ENCODE data around the gene P3H4. TPM values are rescaled to one million over a fixed set of nuclear protein-coding genes. Genes with fewer than 3 reads are reported as not detected.

P3H4 gene
- total RNA-seq, 2 donors from 2014 or later = 10.1 to 12.1 TPM

DNA sequence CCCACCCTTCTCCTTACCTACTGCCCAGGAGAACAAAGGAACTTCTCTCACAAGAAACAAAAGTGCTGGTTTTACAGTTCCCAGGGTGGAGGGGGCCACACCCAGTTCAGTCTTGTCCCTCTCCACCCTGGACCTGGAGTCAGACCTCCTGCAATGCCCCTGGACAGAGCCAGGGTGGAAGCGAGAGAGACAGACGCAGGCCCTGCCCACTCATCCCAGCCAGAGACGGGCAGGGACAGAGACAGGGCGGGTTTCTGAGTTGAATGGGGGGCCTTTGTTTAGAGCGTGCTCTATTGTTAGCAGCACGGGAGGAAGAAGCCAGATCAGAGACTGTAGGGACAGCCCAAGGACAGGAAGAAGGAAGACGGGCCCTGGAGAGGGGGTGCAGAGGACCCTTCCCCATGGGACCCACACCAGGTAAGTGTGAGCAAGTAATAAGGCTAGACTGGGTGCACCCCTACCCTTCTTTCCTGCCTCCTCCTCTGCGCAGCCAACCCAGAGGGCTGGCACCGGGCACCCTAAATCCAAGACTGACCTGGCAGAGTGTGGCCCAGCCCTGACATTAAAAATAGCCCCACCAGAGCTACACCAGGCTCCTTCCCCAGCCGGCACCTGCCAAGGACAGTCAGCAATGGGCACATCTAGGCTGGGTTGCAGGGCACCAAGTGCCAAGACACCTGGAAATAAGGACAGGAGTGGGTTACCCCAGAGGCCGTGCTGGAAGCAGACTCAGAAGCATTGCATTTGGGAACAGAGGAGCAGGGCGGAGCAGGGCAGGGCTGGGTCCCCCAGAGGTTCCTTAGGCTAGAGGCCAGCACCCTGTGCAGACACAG is 36.1 kb downstream of the P3H4 start:
- no peak for DNase-seq (ENCODE audit: low spot score)
- intact Hi-C loops (cut with DNase I) = no loop called here

DNA sequence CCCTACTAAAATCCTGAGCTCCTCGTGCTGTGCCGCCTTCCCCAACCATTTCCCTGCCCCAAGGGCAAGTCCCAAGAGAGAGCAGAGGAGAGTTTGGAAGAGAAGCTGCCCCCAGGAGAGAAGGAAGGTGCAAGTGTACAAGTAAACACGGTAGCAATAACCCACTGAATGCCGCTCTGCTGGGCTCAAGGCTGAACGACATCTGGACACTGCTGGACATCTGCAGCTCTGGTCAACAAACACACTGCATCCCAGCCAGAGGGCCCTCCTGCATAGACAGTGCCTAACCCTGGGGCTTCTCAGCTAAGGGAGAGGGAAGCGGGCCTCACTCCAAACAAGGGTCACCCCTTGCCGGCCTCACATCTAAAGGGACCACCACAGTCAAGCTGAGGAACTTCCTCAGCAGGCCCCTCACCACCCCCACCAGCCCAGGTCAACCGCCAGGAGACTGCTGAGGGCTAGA is 38.0 kb downstream of the P3H4 start:
- no peak for DNase-seq (ENCODE audit: low spot score)
- intact Hi-C loops (cut with DNase I) = no loop called here

DNA sequence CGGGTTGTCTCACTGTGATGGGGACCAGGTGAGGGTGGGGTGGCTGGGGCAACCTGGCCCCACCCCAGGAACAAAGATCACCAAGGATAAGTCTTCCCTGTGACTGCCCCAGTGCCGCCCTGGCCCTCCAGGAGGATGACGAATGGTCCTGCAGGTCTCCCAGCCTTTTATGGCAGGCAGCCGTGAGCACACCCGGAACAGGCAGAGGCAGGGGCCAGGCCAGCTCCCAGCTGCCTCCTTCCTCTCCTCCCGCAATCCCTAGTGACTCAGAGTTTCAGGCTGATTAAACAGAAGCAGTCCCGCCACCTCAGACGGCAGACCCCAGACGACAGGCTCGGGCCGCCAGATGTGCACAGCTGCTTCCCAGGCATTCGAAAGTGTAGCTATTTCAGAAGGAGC is 38.6 kb downstream of the P3H4 start:
- intact Hi-C loops (cut with DNase I) = no loop called here
- no peak for DNase-seq (ENCODE audit: low spot score)

DNA sequence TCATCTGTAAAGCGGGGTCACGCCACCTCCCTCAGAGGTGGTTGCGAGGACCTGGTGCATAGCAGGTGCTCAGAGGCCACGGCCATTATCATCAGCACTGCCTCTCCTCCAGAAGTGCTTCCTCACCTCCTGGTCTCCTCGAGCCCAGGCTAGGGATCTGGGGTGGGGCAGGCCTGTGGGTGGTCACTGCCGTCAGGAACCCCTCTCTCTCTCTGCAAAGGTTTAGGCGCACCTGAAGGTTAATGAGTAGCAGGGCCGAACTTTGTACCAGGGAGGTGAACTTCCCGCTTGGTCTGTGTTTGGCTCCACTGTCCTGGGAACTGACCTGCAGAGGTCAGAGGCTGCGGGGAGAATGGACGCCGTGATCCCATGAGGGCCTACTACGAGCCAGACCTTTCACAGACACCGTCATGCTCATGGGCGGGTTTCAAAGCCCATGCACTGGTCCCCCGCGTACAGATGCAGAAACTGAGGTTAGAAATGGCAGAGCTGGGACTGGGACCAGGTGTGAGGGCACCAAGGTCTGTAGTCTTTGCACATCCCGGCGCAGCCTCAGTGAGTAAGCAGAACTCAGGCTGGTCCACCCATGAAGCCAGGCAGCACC is 39.1 kb downstream of the P3H4 start:
- DNase-seq (ENCODE audit: low spot score) = no peak
- intact Hi-C loops (cut with DNase I) = no loop called here

DNA sequence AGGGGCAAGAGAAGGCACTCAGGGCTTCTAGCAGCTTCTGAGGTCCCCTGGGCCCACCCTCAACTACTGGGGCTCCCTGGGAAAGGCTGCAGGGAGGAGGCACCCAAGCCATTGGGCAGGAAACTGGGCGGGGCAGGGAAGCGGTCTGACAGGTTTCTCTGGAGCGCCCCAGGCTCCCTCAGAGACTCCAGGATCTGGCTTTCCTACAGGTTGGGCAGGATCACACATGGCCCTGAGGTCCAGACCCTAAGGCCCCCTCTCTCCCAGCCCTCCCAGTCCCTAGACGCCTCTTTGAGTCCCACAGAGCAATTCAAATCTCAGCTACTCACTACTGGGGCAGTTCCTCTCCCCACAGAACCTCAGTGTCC is 39.5 kb downstream of the P3H4 start:
- intact Hi-C loops (cut with DNase I) = no loop called here
- DNase-seq (ENCODE audit: low spot score) = no peak

DNA sequence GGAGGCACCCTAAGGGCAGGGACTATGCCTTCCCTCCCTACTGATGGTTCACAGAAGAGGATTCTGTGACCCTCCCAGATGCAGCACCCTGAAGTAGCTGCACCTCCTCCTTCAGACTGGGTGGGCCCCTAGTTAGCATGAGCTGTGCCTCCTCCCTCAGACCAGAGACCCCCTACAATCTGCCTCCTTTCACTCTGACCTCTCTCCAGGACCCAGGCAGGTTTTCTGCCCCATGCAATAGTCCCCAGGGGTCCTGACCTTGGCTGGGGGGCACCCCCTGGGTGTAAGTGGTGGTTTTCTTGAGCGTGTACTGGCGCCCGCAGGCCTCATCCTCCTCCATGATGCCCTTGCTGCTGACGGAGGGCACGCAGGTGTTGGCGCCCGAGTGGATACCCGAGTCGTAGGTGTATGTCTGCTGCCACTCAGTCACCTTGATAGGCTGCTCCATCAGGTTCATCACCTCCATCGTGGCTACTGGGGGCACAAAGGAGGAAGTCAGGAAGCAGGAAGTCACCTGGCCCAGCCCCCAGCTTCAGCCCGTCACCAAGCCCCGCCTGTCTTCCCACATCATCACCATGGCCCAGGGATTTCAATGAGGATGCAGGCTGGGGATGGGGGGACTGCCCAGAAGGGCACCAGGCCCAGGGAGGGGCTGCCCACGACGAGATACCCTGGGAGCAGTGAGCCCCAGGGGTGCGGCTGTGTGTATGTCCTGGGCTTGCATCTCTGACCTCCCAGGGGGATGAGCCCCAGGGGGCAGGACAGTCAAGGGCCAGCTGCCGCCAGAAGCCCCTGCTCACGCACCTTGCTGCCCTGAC is 40.2 kb downstream of the P3H4 start:
- intact Hi-C loops (cut with DNase I) = no loop called here
- DNase-seq (ENCODE audit: low spot score) = no peak

DNA sequence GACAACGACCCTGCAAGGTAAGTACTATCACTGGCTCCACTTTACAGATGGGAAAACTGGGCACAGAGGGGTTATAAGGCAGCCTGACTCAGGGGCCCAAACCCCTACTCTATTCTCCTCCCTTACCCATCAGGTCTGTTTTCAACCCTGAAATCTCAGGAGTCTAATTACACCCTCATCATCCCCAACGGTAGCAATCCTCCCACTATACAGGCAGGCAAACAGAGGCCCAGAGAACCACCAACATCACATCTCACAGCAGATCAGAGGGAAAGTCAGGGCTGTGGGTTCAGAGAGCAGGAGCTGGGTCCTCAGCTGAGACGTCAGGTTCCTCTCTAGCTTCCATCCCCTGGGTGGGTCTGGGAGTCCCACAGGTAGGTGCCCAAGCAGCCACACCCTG is 41.8 kb downstream of the P3H4 start:
- no peak for DNase-seq (ENCODE audit: low spot score)
- intact Hi-C loops (cut with DNase I) = no loop called here

DNA sequence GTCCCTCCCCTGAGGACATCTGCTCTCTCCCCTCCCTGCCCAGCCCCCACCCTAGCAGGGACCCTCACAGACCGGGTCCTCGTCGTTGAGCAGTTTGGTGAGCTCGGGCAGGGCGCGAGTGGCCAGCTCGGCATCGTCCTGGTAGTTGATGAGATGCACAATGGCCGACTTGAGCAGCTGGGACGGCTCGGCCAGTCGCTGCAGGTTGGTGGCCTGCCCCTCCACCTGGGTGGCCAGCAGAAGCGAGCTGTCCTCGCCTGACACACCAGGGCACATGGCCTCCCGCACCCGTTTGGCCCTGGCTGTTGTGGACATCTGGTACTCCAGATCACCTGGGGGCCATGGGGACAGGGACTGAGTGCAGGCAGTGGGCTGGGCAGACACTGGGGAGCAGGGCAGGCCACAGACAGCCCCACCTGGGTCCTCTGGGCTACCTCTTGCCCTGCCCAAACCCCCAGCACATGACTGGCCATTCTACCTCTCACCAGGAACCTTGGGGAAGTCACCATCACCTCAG is 42.3 kb downstream of the P3H4 start:
- DNase-seq (ENCODE audit: low spot score) = no peak
- intact Hi-C loops (cut with DNase I) = no loop called here

DNA sequence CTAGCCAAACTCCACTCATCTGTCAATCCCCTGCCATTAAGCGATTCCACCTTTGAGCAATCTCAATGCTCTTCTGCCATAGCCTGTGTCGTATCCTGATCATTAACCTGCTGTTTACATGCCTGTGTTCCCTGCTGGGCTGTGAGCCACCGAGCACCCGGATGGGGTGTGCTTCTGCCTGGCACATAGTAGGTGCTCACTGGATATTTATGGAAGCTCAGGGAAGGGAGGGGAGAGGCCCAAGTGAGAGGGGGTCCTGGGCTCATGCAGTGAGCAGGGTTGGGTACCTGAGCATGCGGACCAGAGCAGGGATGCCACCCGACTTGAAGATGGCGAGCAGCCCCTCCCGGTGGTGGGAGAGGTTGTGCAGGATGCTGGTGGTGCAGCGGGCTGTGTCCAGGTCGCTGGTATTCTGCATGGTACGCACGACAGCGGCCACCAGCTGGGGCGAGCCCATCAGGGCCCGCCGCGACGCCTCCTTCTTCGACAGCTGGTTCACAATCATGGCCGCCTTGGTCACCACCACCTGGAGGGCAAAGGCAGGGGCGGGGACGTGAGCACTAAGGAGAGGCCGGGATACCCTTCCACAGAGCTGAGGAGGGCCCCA is 43.0 kb downstream of the P3H4 start:
- DNase-seq (ENCODE audit: low spot score) = no peak
- intact Hi-C loops (cut with DNase I) = no loop called here

DNA sequence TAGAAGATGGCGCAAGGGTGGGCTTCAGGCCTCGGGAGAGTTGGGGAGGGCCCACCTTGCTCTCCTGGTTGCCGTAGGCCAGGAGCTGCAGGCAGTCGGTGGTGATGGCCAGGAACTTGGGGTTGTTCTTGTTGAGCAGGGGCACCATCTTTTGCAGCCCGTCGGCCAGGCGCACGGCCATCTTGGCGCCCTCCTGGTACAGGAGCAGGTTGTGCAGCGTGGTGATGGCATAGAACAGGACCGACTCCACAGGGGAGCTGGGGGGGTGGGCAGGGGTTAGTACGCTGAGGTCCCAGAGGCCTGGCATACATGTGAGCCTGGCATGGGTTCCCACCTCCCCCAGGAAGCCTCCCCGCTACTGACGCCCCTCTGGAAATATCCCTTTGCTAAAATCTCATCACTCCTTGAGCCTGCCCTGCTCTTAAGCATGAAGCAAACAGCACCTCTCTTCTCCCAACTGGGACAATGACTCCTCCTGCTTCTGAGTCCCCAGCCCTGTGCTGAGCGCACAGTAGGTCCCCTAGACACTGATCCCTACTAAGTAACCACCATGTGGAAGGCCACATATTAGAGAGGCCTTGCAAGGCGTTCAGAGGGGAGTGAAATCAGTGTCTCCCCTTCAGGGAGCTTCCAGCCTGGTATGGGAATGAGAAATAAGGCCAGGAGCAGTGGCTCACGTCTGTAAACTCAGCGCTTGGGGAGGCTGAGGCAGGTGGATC is 44.3 kb downstream of the P3H4 start:
- intact Hi-C loops (cut with DNase I) = no loop called here
- DNase-seq (ENCODE audit: low spot score) = no peak

DNA sequence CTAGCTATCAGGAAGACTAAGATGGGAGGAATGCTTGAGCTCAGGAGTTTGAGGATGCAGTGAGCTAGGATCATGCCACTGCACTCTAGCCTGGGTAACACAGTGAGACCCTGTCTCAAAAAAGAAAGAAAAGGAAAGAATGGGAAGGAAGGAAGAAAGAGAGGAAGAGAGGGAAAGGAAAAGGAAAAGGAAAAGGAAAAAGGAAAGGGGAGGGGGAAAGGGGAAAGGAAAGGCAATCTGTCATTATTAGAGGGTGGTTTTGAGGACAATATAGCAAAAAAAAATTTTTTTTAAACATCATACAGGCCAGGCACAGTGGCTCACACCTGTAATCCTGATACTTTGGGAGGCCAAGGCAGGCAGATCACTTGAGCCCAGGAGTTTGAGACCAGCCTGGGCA is 45.6 kb downstream of the P3H4 start:
- intact Hi-C loops (cut with DNase I) = no loop called here
- no peak for DNase-seq (ENCODE audit: low spot score)

DNA sequence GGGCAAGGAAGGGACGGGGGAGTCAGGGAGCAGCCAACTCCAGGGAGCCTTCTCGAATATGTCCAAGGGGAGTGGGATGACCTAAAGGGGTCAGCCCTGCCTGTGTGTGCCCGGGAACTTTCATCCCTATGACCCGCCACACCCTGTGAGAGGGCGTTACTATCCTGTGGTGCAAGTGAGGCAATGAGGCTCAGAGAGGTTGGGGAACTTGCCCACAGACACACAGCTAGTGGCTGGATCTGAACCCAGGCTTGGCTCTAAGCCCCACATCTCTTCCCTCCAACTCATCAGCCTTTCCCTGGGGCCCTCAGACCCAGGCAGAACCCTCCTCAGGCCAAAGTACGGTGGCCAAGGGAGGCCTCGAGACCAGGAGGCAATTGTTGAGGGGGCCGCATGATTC is 48.4 kb downstream of the P3H4 start:
- DNase-seq (ENCODE audit: low spot score) = no peak
- intact Hi-C loops (cut with DNase I) = no loop called here

DNA sequence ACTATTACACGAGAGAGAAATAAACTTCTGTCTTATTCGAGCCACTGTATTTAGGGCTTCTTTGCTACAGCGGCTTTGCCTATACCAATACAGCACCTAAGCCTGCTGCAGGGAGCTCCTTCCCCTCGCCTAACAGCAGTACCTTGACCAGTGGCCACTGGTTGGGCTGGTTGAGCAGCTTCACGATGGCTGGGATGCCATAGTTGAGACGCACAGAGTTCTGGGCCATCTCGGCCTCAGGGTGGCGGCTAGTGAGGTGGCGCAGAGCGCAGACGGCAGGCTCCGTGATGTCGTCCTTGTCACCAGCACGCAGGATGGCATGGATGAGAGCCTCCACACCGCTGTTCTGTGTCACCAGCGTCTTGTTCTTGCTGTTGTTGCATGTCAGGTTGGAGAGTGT is 48.9 kb downstream of the P3H4 start:
- no peak for DNase-seq (ENCODE audit: low spot score)
- intact Hi-C loops (cut with DNase I) = no loop called here

DNA sequence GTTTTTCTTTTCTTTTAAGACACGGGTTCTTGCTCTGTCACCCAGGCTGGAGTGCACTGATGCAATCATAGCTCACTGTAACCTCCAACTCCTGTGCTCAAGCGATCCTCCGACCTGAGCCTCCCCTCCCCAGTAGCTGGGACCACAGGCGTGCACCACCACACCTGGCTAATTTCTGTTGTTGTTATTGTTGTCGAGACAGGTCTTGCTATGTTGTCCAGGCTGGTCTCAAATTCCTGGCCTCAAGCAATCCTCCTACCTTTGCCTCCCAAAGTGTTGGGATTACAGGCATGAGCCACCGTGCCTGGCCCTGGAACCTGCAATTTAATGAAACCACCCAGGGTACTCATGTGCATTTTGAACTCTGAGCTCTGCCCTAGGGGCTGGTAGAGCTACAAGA is 49.4 kb downstream of the P3H4 start:
- intact Hi-C loops (cut with DNase I) = no loop called here
- no peak for DNase-seq (ENCODE audit: low spot score)

DNA sequence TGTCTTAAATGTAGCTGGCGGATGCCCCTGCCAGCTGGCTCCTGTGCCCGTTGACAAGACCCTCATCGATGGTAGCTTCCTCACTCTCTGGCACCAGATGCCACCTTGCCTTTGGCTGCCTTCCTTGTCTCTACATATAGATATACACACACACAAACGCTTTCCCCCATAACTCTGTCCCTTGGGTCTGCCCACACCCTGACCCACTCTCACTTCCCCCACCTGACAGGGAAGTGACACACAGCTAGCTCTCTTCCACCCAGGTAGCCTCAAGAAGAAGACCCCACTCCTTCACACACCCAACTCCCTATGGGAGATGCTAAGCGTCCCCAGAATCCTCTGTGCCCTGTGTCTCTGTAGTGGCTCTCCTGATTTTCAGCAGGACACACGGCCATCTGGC is 50.9 kb downstream of the P3H4 start:
- DNase-seq (ENCODE audit: low spot score) = no peak
- intact Hi-C loops (cut with DNase I) = no loop called here

DNA sequence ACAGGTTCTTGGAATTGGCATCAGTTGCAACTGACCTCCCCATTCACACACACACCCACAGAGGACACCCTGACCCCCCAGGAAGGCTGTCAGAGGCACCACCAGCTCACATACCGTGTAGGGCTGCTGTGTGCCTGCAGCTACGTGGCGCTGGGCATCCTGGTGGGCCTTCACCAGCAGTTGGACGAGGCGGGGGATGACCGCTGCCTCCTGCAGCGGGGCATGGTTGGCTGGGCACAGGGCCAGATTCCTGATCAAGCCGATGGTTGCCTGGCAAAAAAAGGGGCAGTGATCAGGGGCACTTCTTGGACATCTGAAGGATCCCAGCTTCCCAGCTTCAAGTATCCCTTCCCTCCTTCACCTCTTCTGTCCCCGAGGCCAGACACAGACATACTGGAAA is 53.1 kb downstream of the P3H4 start:
- intact Hi-C loops (cut with DNase I) = no loop called here
- DNase-seq (ENCODE audit: low spot score) = no peak

DNA sequence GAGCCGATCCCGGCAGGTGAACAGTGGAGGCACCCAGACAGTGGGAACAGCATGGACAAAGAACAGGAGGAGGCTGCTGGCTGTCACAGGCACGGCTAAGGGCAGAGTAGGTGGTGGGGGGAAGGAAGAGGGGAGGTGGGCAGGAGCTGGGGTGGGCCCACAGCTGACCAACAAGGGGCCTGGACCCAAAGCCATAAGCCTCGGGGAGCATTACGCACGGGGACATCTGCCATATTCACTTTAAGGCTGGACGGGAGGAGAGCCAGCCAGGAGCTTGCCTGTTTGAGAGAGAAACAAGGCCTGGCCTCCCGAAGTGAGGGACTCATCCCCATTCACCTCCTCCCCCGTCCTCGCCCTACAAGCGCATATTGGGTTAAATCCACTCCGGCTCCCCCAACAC is 57.7 kb downstream of the P3H4 start:
- DNase-seq (ENCODE audit: low spot score) = no peak
- intact Hi-C loops (cut with DNase I) = no loop called here
